ENCODE results near the gene GCNA.
"Not testable (repeated sequence)": the region's sequence is repeated elsewhere in the genome, so short reads cannot be mapped to it uniquely, and the experiment has no call there.

Gene GCNA

DNA sequence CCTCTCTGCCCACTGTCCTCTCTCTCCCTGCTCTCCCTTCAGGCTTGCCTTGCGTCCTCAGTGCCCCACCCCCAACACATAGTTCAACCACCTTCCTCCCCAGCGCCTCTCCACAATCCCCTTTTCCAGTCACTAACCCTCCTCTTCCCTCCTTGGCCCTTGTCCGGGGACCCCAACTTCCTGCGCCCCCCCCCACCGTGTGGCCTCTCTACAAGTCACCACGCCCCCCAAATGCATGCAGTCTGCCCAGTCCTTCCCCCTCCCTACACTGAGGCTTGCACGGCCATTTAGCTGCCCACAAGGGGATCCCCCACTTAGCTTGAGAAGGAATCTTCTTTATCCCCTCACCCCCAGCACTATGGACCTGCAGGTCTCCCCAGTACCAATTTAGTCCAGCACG is 39.5 kb downstream of the GCNA start:
- DNase-seq: no peak

DNA sequence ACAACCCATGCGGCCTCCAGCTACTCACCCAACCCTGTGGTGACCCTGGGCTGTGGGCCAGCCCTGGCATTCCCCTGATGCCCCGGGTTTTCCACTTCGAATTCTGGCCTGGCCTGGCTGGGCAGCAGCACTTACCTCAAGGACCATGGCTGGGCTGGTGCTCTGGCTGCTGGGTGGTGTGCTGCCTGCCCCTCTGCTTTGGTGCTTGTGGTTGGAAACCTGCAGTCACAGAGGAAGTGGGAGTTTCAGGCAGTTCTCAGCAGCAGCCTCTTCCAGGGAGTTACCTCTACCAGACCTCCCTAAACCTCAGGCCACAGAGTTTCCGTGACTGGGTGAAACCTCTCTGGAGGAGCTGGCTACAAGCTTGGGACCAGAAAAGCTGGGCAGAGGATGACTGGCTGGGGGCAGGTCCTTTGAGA is 40.1 kb downstream of the GCNA start, which contains the start of gene CXCR3:
CXCR3 (minus strand) TSS at position 209 of the 419 bp plus-strand sequence; CDS start at position 147, 62 bp downstream.
- peak; percentile 70 to 71 for DNase-seq

DNA sequence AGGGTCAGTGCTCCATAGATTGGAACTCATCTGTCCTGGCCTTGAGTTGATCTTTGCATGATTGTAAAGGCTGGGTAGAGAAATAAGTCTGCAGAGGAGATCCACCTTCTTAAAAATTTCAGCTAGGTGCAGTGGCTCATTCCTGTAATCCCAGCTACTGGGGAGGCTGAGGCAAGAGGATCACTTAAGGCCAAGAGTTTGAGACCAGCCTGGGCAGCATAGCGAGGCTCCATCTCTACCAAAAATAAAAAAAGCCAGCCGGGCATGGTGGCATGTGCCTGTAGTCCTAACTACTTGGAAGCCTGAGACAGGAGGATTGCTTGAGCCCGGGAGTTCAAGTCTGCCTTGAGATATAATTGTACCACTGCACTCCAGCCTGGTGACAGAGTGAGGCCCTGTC is 40.5 kb downstream of the GCNA start:
- DNase-seq: no peak

DNA sequence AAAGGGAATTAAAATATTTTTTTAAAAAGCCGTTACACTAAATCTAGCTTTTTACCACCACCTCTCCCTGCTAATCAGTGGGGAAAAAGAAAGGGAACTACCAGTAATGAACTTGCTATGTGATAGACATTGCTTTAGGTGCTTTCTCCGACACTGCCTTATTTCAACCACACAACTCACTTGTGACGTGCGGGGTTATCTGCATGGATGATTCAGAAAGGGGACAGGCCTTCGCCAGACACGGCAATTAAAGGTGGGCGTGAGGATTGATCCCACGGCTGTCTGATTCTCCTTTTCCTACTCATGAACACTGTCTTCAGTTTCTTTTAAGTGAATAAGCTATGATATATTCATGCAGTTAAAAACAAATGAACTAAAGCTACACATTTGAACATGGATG is 41.0 kb downstream of the GCNA start:
- DNase-seq: peak; percentile 65 to 70

DNA sequence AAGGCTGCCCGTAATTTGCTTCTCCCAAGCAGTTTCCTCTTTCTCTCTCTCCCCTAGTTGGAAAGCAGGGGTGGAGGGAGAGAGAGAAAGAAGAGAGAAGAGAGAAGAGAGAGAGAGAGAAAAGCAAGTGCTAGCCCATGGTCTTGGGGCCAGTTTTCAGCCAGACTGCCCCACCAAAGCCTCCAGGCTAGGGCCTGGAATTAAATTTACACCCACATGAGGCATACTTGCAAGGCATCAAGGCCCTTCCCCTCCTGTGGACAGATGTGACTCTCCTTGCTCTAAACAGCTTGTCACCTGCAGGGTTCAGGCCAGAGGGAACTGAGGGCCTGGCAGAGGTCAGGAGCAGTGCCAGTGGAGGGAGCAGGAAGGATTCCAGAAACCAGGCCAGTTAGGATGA is 41.7 kb downstream of the GCNA start:
- DNase-seq: no peak

DNA sequence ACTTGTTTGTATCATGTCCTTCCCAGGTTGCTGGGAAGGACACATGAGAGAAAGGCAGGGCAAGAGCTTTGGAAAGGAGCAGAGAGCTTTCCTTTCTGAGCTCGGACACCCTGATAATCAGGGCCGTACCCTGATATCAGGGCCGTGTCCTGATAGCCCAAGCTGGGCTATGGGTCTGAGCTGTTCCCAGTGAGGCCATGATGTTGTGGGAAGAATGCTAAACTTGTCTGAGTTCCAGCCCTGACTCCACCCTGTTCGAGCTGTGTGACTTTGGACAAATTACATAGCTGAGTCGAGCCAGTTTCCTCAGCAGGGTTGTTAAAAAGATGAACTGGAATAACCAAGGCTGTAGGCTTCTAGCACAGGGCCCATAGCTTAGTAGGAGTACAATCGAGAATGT is 43.4 kb downstream of the GCNA start:
- no peak for DNase-seq

DNA sequence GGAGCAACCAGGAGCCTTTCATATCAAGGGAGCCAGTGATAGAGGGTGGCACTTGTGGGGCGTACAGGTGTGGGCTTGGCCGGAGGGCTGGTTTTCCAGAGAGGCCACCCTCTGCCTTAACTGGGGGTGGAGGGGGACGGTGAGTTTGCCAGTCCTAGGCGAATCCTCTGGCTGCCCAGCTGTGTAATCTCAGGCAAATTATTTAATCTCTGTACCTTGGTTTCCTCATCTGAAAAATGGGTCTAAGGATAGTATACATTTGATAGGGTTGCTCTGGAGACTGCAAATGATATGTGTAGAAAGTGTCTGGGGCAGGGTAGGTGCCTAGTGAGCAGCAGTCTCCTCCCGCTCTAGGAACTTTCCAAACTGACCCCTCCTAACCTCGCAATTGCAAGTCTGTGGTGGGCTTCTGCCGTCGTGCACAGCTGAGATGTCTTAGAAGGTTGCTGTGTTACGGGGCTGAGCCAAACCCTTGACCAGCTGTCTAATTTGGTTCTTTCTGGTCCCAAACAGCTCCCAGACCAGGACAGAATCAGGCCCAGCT is 43.9 kb downstream of the GCNA start:
- no peak for DNase-seq

DNA sequence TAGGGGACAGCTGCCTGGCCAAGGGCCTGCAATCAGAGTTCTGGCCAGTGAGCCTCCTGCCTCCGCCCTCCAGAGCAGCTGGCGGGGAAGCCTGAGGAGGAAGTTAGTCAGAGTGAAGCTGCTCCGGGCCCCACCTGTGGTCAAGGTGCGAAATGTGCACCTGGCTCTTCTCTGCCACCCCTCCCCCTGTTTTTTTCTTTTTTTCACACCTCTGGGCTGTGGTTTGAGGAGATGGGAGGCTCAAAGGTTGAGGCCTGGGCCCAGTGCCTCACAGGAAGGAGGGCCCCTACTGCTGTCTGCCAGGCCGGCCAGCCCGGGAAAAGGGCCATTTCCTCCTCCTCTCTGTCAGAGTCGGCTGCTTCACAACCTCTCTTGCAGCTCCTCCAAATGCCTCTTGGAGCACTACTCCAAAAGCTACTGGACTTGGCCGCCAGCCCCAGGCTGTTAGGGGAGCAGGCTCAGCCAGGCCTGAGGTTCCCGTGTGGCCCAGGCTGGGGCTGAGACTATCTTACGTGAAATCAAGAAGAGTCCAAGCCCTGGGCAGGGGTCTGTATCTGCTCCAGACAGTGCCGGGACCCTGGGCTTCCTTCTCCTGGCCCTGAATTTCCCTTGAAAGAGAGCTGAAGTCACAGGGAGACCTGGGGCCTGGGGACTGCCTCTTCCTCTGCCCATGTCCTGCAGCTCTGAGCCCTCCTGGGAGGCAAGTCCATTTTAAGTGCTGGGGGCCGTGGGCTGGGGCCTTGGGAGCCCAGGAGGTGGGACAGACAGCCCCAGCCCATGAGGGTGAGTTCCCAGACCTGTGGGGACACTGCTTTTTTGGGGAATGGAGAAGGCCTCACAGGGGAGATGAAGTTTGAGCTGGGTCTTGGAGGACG is 44.6 kb downstream of the GCNA start:
- peak; percentile 65 to 67 for DNase-seq

DNA sequence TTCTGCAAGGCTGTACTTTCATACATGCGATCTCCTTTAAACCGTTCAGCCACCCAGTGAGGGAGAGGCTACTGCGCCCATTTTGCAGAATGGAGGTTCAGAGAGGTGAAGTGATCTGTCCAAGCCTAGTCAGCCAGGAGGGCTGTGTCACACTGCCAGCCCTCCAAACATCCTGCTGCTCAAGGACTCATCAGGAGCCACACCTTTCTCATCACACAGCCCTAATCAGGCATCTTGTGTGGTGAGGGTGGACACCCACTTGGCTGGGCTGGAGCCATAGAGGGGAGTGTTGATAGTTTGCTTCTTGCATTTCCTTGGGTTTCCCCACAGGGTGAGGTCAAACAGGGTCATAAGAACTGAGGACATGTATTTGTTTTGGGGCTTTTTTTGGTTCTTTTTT is 45.5 kb downstream of the GCNA start:
- DNase-seq: no peak

DNA sequence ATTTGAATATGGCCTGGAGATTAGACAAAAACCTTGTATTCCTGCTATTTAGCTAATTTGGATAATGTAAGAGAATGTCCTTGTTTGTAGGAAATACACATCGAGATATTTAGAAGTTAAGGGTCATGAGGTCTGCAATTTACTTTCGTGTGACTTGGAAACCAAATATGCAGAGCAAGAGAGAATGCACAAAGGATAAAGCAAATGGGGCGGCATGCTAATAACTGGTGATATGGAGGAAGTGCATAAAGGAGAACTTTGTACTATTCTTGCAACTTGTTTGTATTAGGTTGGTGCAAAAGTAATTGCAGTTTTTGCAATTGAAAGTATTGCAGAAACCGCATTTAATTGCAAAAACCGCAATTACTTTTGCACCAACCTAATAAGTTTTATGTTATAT is 47.2 kb downstream of the GCNA start:
- no peak for DNase-seq

DNA sequence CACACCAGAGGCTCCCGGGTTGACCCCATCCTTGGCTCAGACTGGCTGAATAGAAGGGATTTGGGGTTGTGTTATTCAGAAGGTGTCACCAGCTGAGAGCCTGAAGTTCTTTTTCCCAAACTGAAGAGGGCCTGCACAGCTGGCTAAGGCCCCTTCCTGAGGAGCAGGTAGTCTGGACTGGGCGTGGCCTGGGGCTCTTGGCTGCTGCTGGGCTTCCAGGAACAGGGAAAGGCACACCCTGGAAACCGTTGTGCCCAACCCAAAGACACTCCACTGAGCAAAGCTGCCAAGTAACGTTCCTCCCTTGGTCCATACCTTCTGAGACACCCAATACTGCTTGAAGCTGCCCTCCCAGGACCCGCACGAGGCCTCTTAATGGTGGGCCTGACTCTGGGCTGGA is 48.3 kb downstream of the GCNA start:
- no peak for DNase-seq

DNA sequence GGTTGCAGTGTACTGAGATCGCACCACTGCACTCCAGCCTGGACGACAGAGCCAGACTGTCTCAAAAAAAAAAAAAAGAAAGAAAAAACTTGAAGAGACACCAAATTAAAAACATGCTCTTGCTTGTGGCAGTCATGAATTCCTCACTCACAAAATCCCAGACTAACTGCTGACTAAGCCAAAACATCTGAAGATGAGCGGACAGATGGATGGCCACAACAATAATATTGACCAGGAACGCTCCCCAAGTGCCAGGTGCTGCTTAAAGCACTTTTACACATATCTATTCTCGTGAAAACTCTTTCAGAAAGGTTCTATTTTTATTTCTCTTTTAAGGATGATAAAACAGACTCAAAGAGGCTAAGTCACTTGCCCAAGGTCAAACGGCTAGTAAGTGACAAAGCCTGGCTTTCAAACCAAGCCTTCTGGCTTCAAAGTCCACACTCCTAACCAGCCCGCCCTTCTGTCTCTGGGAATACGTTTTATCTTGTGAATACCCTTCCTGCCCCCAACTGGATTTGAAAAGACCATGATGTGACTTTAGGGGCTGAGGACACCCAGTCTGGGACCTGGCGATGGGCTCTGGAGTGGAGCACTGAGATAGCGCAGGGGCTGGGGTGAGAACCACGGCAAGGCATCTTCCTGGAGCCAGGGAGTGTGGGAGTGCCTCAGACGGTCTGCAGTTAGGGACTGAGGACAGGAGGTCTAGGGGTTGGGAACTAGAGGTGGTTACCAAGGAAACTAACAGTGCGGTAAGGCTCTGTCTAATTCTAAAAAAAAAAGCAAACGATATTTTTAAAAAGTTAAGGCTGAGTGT is 49.6 kb downstream of the GCNA start:
- no peak for DNase-seq

DNA sequence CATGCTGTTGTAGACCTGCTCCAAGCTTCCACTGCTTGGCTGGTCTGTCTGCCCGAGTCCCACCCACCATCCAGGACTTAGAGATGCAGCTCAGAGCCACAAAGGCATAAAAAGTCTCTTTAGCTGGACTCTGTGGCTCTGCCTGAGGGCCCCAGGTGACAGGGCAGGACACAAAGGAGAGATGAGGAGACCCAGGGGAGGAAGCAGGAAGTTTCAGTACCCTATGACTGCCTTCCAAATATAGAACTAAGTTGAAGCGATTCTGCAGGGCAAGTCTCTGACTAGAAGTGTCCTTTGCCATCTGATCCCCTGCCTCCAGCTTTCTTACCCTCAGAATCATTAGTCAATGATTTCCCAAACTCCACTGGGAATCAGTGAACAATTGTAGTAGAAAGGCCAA is 51.2 kb downstream of the GCNA start:
- no peak for DNase-seq

DNA sequence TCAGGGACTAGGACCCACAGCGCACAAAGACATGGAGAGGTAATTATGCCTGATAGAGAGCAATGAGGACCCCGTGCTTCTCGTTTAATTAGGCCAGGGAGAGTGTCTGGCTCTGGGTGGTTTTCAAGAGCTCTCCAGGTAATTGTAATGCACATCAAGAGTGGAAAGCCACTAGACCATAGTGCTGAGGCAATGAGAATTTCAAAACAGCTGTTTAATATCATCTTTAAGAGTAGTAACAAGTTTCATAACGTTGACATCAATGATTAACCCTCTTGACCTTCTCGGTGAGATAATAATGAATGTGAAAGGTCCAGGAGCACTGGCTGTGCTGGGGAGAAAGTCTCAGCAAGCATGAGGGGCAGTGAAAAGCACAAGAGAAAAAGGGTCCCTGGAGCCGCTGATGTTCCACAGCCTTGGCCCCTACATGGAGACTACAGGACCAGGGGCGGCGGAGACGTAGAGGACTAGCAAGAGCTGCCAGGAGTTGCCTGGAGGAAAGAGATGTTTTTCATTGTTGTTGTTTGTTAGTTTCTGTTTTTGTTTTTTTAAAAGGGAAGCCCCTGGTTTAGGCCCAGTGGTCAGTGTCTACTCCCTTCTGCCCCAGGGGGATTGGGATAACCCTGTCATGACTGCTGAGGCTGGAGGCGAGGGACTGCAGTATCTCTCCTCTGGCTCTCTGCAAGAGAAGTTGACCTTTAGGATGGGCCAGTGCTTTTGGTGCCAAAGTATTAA is 54.9 kb downstream of the GCNA start:
- DNase-seq: no peak

DNA sequence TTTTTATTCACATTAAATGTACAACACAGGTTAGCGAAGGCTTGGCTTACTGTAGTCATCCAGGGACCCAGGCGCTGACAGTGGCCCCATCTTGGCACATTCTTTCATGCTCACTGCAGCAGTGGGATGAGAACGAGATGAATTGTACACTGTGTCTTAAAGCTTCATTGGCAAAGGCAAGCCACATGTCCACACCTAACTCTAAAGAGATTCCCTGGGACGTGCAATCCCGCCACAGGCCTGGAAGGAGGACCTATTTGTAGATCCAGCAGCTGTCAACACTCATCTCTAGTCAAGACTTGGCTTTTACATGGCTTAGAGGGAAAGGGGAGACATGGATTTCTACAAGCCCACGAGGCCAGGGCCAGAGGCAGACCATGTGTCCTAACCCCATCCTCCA is 56.1 kb downstream of the GCNA start:
- no peak for DNase-seq

DNA sequence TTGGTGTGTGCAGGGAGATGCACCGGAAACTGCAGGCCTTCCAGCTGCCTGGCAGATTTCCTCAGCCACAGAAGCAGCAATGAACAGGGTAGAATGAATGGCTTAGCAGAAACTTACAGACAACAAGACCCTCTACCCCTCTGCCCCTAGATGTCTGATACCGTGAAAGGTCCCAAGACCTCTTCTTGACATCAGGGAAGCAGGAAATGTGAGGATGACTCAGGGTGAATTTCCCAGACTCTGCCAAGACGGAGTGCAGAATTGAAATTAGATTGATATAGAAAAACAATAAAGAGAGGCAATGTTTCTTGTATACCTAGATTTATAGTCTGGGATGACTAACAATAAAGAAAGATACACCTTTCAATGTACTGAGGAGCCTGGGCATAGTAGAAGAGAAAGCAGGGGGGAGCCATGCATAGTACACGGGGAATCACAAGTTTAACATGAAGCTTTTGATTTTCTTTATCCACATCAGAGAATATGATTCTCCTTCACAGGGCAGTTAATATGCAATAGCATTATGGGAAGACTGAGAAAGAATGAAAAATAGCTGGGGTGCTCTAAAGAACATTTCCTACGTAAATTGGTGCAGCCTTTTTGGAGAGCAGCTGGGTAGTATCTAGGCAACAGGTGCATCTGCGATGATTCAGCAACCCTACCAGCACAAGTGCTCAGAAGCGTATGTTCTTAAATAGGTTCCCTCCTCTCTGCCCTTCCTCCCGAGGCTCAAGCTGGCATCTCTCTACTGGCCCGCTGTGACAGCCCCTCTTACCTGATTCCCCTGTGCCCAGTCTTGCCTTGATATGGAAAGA is 58.4 kb downstream of the GCNA start:
- no peak for DNase-seq

DNA sequence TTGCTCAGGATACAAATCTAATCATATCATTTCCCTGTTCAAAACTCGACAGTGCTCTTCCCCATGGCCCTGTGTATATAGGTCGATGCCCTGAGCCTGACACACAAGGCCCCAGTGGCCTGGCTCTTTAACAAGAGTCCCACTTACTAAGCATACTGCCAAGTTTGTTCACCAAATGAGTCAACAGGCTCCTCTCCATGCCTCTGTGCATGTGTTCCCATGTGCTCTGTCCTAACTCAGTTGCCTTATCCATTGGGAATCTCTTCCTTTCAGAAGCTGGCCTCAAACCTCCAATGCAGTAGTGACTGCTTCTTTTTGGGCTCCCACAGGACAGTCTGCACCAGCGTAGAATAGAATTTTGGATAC is 59.0 kb downstream of the GCNA start:
- DNase-seq: no peak

DNA sequence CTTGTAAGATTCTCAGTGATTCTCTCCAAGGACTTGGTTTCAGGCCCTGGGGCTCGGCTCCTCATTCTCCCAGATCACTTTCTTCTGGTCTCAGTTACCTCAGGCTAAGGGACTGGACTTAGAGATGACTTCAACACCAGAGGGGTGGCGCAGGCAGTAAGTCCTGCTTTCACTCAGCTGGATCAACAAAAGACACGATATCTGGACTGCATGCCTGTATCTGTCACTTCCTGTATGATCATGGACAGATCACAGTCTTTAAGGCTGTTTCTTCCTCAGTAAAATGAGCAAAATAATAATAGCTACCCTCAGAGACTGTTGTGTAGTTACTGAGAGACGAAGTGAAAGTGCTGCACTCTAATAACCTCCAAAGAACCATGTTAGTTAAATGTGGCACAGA is 59.6 kb downstream of the GCNA start:
- no peak for DNase-seq

DNA sequence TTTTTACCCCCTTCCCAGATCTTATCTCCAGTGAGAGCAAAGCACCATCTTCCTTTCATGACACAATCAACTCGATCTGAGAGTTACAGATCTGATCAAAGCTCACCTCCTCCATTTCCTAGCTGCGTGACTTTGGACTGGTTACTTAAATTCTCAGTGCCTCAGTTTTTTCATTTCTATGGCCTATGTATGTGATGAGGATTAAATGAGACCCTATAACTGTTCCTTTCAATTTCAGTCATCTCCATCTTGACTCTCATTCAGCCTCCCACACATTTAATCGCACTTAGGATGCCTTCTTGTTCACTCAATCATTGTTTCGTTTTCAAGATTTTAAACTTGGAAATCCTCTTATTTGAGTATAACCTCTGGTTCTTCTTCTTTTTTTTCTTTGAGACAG is 60.2 kb downstream of the GCNA start:
- no peak for DNase-seq

DNA sequence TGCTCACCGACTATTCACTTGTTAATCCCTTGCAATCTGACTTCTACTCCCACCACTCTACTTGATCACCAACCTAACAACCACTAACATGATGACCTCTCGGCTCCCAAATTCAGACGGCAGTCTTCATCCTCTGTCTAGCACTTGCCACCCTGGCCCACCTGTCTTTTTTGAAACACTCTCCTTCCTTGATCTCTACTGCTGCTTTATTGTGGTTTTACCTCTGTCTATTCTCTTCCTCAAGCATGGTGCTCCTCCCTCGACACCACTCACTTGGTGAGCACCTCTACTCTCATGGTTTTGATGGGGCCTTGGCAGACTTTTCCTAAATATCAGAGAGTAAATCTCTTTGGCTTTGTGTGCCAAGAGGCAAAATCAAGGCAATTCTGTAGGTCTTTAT is 61.8 kb downstream of the GCNA start:
- DNase-seq: no peak

DNA sequence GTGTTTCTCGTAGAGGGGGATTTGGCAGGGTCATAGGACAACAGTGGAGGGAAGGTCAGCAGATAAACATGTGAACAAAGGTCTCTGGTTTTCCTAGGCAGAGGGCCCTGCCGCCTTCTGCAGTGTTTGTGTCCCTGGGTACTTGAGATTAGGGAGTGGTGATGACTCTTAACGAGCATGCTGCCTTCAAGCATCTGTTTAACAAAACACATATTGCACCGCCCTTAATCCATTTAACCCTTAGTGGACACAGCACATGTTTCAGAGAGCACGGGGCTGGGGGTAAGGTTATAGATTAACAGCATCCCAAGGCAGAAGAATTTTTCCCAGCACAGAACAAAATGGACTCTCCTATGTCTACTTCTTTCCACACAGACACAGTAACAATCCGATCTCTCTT is 66.2 kb downstream of the GCNA start:
- not testable (repeated sequence) for DNase-seq

DNA sequence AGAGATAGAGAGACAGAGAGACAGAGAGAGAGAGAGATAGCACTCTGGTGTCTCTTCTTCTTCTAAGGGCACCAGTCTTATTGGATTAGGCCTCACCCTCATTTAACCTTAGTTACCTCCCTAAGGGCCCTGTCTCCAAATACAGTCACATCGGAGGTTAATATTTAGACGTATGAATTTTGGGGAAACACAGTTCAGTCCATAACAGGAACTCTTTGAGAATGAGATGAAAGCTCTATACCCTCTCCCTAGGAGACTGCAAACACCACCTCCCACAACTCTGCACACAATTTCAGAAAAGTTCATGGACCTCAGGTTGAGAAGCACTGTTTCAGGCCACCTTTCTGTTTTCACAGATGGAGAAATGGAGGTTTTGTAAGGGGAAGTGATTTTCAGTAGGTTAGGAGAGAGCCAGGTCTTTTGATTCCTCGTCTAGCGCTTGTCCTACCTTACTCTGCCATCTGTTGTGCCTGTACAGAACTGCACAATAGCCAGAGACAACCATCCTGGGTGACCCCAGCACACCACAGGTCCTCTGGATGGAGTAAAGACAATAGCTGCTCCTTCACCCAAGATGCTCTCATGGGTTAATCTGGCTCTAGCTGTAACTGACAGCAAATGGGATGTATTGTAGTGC is 72.2 kb downstream of the GCNA start:
- DNase-seq: peak; percentile 26 to 37

Measured in stimulated activated CD4-positive, alpha-beta T cell treated with anti-CD3 and anti-CD28 coated beads, Interleukin-2, amount 100 ng/mL, for 24 hours (primary cell).